Hepatocyte (in vitro differentiated cells): ENCODE measurements around the gene ACSM3. TPM values are rescaled to one million over a fixed set of nuclear protein-coding genes. Genes with fewer than 3 reads are reported as not detected.

Experiments used
- DNase-seq: peaks from one replicate; pipeline ENCODE4 v3.0.0-alpha.2; 2016; ENCODE audit warnings: low spot score
- H2AFZ ChIP-seq: fragments of 200-600 bp; sonication (generic); 2 replicates; pipeline ENCODE4 v1.6.0; 2016; ENCODE audit warnings: antibody characterized with exemption, mild to moderate bottlenecking
- H3K27ac ChIP-seq: fragments of 200-600 bp; sonication (generic); 2 replicates; pipeline ENCODE4 v1.5.1; 2016; ENCODE audit warnings: mild to moderate bottlenecking
- H3K27me3 ChIP-seq: fragments of 200-600 bp; sonication (generic); 2 replicates; pipeline ENCODE4 v1.6.1; 2016
- H3K36me3 ChIP-seq: fragments of 200-600 bp; sonication (generic); replicated peaks from 2 replicates; pipeline ENCODE4 v1.5.1; 2016; ENCODE audit warnings: low read depth; ENCODE audit not compliant: insufficient read depth
- H3K4me1 ChIP-seq: fragments of 200-600 bp; sonication (generic); 2 replicates; pipeline ENCODE4 v1.5.1; 2016; ENCODE audit warnings: mild to moderate bottlenecking, moderate library complexity; ENCODE audit not compliant: insufficient read depth
- H3K4me2 ChIP-seq: fragments of 200-600 bp; sonication (generic); 2 replicates; pipeline ENCODE4 v1.6.0; 2016
- H3K4me3 ChIP-seq: fragments of 200-600 bp; sonication (generic); 2 replicates; pipeline ENCODE4 v1.5.1; 2016; ENCODE audit warnings: mild to moderate bottlenecking
- H3K79me2 ChIP-seq: fragments of 200-600 bp; sonication (generic); 2 replicates; pipeline ENCODE4 v1.6.0; 2017; ENCODE audit warnings: mild to moderate bottlenecking
- H3K9me2 ChIP-seq: fragments of 200-600 bp; sonication (generic); replicated peaks from 2 replicates; pipeline ENCODE4 v1.6.0; 2017; ENCODE audit warnings: mild to moderate bottlenecking; ENCODE audit not compliant: insufficient read depth
- H3K9me3 ChIP-seq: fragments of 200-600 bp; sonication (generic); 2 replicates; pipeline ENCODE4 v1.5.1; 2016; ENCODE audit warnings: low read depth, mild to moderate bottlenecking
- H4K20me1 ChIP-seq: fragments of 200-600 bp; sonication (generic); 2 replicates; pipeline ENCODE4 v1.6.0; 2016; ENCODE audit warnings: mild to moderate bottlenecking; ENCODE audit not compliant: insufficient read depth, poor library complexity, severe bottlenecking
- EZH2 ChIP-seq: fragments of 200-600 bp; sonication (generic); IDR thresholded peaks from 2 replicates; pipeline ENCODE4 v1.6.1; 2016; ENCODE audit warnings: antibody characterized with exemption, mild to moderate bottlenecking, borderline replicate concordance
- EZH2phosphoT487 ChIP-seq: fragments of 200-600 bp; sonication (generic); IDR thresholded peaks from one replicate; pipeline ENCODE4 v1.6.1; 2018; ENCODE audit warnings: antibody characterized with exemption, mild to moderate bottlenecking, low read depth, moderate library complexity; ENCODE audit not compliant: unreplicated experiment, severe bottlenecking
- WGBS: methylation state at CpG from one replicate; pipeline ENCODE4 v1.1.6; 2016; ENCODE audit warnings: low lambda C conversion rate; ENCODE audit errors: missing lambda C conversion rate; 5-methylcytosine and 5-hydroxymethylcytosine counted together
- polyA plus RNA-seq: library from polyadenylated mRNA; unstranded; fragments of >200 nt; fragmentation: Nextera tagmentation; extraction: Ambion mirVana; gene quantifications from 2 replicates; pipeline ENCODE4 v1.2.1, GENCODE V29; 2016
- small RNA-seq: library from RNA; depleted of rRNA; stranded (forward); fragments of <200 nt; gene quantifications from one replicate; pipeline ENCODE3, GENCODE V24; 2014
- total RNA-seq: library from RNA; depleted of rRNA; stranded (reverse); fragments of >200 nt; gene quantifications from 2 replicates; pipeline ENCODE4 v1.2.3, GENCODE V29; 2014
- TF ChIP-seq, protein P1 (sequence below): fragments of 200-600 bp; sonication (generic); IDR thresholded peaks from 2 replicates; pipeline ENCODE4 v1.5.1; 2016; ENCODE audit warnings: antibody characterized with exemption, mild to moderate bottlenecking; ENCODE audit not compliant: poor library complexity

The ACSM3 gene
- total and polyA plus RNA-seq, 2 experiments from 2014 or later = 14.5 to 26.5 TPM

DNA sequence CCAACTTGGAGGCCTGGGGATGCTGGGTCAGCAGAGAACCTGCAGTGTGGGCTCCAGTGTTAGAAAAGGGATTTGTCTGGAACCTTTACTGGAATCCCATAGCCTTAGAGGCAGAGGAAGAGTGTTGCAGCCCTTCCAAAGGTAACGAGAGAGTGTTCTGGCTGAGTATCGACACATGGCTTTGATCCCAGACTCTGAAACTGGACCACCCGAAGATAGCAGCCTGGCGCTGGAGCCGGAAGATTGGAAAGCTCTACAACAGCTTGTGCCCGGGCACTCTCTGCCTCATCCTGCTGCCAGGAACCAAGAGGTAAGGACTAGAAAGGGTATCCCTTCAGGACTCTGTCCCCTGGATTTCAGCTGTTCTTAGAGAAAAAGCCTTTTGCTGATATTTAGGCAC is 82.2 kb downstream of the ACSM3 start:
- H3K4me1 ChIP-seq = peaks cover 18% of the 10 kb centered on the region
- H3K9me3 ChIP-seq = no peaks in the 10 kb centered on the region
- 90% methylated on average over 6 of the region's 6 CpGs for WGBS
- no peak for DNase-seq
- H3K4me3 ChIP-seq = no peak overlapping the region
- no peaks in the 10 kb centered on the region for H3K79me2 ChIP-seq
- no peak overlapping the region for H3K27ac ChIP-seq
- no peaks in the 10 kb centered on the region for H3K9me2 ChIP-seq
- no peaks in the 10 kb centered on the region for H3K36me3 ChIP-seq
- H3K4me2 ChIP-seq = no peak overlapping the region
- no peaks in the 10 kb centered on the region for H4K20me1 ChIP-seq
- no peaks in the 10 kb centered on the region for H3K27me3 ChIP-seq
- TF ChIP-seq EZH2phosphoT487 (no peak), EZH2 (no peak)
- TF ChIP-seq, protein P1, sequence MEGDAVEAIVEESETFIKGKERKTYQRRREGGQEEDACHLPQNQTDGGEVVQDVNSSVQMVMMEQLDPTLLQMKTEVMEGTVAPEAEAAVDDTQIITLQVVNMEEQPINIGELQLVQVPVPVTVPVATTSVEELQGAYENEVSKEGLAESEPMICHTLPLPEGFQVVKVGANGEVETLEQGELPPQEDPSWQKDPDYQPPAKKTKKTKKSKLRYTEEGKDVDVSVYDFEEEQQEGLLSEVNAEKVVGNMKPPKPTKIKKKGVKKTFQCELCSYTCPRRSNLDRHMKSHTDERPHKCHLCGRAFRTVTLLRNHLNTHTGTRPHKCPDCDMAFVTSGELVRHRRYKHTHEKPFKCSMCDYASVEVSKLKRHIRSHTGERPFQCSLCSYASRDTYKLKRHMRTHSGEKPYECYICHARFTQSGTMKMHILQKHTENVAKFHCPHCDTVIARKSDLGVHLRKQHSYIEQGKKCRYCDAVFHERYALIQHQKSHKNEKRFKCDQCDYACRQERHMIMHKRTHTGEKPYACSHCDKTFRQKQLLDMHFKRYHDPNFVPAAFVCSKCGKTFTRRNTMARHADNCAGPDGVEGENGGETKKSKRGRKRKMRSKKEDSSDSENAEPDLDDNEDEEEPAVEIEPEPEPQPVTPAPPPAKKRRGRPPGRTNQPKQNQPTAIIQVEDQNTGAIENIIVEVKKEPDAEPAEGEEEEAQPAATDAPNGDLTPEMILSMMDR = no peak
- H2AFZ ChIP-seq = no peak overlapping the region

DNA sequence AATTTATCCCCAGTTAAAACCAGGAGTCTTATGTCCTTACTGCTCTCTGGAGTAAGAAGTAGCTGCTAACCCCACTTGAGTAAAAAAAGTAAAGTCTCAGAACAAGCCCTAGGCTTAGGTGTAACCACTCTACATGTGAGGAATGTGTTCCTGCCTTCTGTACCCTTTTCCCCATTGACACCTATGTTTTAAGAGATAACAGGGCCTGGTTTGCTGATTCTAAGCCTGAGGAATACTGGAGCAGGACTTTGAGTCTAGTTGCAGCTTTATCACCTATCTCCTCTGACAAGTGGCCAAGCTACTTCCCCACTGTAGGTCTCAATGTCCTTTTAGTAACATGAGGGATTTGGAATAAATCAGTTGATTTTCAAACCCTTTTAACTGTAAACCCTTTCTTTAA is 82.7 kb downstream of the ACSM3 start:
- Histone ChIP-seq H3K4me2 (no peak overlapping the region), H3K9me2 (no peaks in the 10 kb centered on the region), H3K79me2 (no peaks in the 10 kb centered on the region), H3K36me3 (no peaks in the 10 kb centered on the region), H2AFZ (no peak overlapping the region), H3K27me3 (no peaks in the 10 kb centered on the region), H3K4me3 (no peak overlapping the region), H3K27ac (no peak overlapping the region), H3K9me3 (no peaks in the 10 kb centered on the region), H4K20me1 (no peaks in the 10 kb centered on the region), H3K4me1 (peaks cover 23% of the 10 kb centered on the region)
- DNase-seq = no peak
- TF ChIP-seq, protein P1 = no peak
- TF ChIP-seq EZH2 (no peak), EZH2phosphoT487 (no peak)

Small RNA genes lying within 50 kb of the gene (small RNA-seq; reads per million reads assigned to genes)
- not detected for gene RF00618
- not detected for gene RNU6-944P

Other genes with a start within 250 kb of the ACSM3 start
- gene ACSM2B, start 187.6 kb upstream of the ACSM3 start, total RNA-seq = 32.5 and 32.7 TPM in 2 replicates
- 23.9 and 43.6 TPM in 2 replicates for gene ACSM2B, start 187.6 kb upstream of the ACSM3 start, polyA plus RNA-seq
- 0.47 and 0.48 TPM in 2 replicates for gene ACSM1, start 66.3 kb upstream of the ACSM3 start, total RNA-seq
- gene ACSM1, start 66.3 kb upstream of the ACSM3 start, polyA plus RNA-seq = 0.51 and 0.75 TPM in 2 replicates
- gene THUMPD1, start 22.2 kb upstream of the ACSM3 start, total RNA-seq = 42.7 and 51.6 TPM in 2 replicates
- gene THUMPD1, start 22.2 kb upstream of the ACSM3 start, polyA plus RNA-seq = 27.3 and 27.7 TPM in 2 replicates
- gene ERI2, start 42.5 kb downstream of the ACSM3 start, total RNA-seq = 20.8 and 26.9 TPM in 2 replicates
- 6.9 and 19.1 TPM in 2 replicates for gene ERI2, start 42.5 kb downstream of the ACSM3 start, polyA plus RNA-seq
- 3.6 and 9.4 TPM in 2 replicates for gene REXO5, start 42.5 kb downstream of the ACSM3 start, total RNA-seq
- gene REXO5, start 42.5 kb downstream of the ACSM3 start, polyA plus RNA-seq = 2.9 and 3.5 TPM in 2 replicates
- 38.1 and 40.3 TPM in 2 replicates for gene DCUN1D3, start 136.3 kb downstream of the ACSM3 start, total RNA-seq
- 10.3 and 15.0 TPM in 2 replicates for gene DCUN1D3, start 136.3 kb downstream of the ACSM3 start, polyA plus RNA-seq
- gene LYRM1, start 136.8 kb downstream of the ACSM3 start, total RNA-seq = 60.0 and 61.5 TPM in 2 replicates
- gene LYRM1, start 136.8 kb downstream of the ACSM3 start, polyA plus RNA-seq = 48.9 and 57.3 TPM in 2 replicates